Measurements from ENCODE around the gene PTGER1. TPM values are rescaled to one million over a fixed set of nuclear protein-coding genes. Genes with fewer than 3 reads are reported as not detected.

Gene PTGER1
- total and polyA plus RNA-seq, 2 donors (not counting 1 experiment from before 2014, with no cell fraction given): 0.27 TPM; not detected in 1

GRCh38 chr19:14437578-14438140 is 37.5 kb downstream of the PTGER1 start:
- Mint-ChIP-seq H3K4me1 (peaks cover 42% of the 10 kb centered on the region), H3K9me3 (ENCODE audit: insufficient read depth) (no peaks in the 10 kb centered on the region), H3K4me3 (no peak overlapping the region), H3K27ac (peak overlapping the region; percentile 50), H3K27me3 (no peaks in the 10 kb centered on the region)
- H3K9ac ChIP-seq (ENCODE audit: low read length): no peak overlapping the region
- intact Hi-C loops (cut with micrococcal nuclease): no loop called here
- ChIA-PET POLR2A (interaction anchor here (0.6 to 3.1 kb wide), 4 partner anchors 17 to 536 kb away, joined by 3 to 16 read pairs (median 6); partner anchors contain the start of gene DDX39A), CTCF (interaction anchor here (0.6 to 2.4 kb wide), 7 partner anchors 15 to 558 kb away, joined by 3 to 5 read pairs (median 3); no protein-coding TSS in a partner anchor)
- peaks cover 34 to 39% of the 10 kb centered on the region in 2 donors for H3K4me1 ChIP-seq (ENCODE audit: control insufficient read depth in 2 of 2, insufficient read depth in 2 of 2, low read length in 2 of 2)
- no peak overlapping the region for H3K4me2 ChIP-seq (replicated peaks; ENCODE audit: low read depth, low read length, poor library complexity, severe bottlenecking)
- ATAC-seq (ENCODE audit: low read depth) (no peak), DNase-seq (no peak)
- 98% methylated on average over 7 of the region's 7 CpGs for WGBS (ENCODE audit: insufficient coverage)
- H3K9me3 ChIP-seq (ENCODE audit: control extremely low read depth in 1 of 3, control insufficient read depth in 2 of 3, insufficient read depth in 1 of 3, low read length in 2 of 3): no peaks in the 10 kb centered on the region
- H3K27me3 ChIP-seq (replicated peaks in 1 of 4; ENCODE audit: control extremely low read depth in 1 of 4, control insufficient read depth in 3 of 4, insufficient read depth in 4 of 4, low read length in 3 of 4): no peaks in the 10 kb centered on the region
- H3K4me3 ChIP-seq (ENCODE audit: control extremely low read depth in 1 of 5, extremely low read depth in 1 of 5, insufficient read depth in 1 of 5, low read depth in 2 of 5, low read length in 4 of 5): no peak overlapping the region
- H3K79me2 ChIP-seq (ENCODE audit: control insufficient read depth, insufficient read depth, low read length): peaks cover 91% of the 10 kb centered on the region
- H4K20me1 ChIP-seq (ENCODE audit: control insufficient read depth, insufficient read depth, low read length, poor library complexity, severe bottlenecking): peaks cover 15% of the 10 kb centered on the region
- peaks cover 0 to 12% of the 10 kb centered on the region in 2 experiments for H3K36me3 ChIP-seq (replicated peaks in 1 of 2; ENCODE audit: control extremely low read depth in 1 of 2, control insufficient read depth in 1 of 2, extremely low read depth in 1 of 2, insufficient read depth in 2 of 2, low read length in 1 of 2)
- no peak for TF ChIP-seq EZH2 (IDR thresholded peaks at IDR 0.05; ENCODE audit: borderline replicate concordance, insufficient read depth, low read depth, low read length, poor library complexity, severe bottlenecking)
- TF ChIP-seq CTCF (IDR thresholded peaks at IDR 0.05): no peak
- no peak overlapping the region for H3K27ac ChIP-seq (ENCODE audit: low read length in 2 of 2)
- no peak overlapping the region for H2AFZ ChIP-seq (ENCODE audit: insufficient read depth, low read depth, low read length, poor library complexity, severe bottlenecking)
